Measurements from ENCODE around the gene SLC26A11.

Gene SLC26A11

GRCh38 chr17:80181431-80181830, 38.8 kb upstream of the SLC26A11 start:
- TF ChIP-seq CTCF (IDR thresholded peaks at IDR 0.05): no peak
- no peak for TF ChIP-seq ZFX (IDR thresholded peaks at IDR 0.05; ENCODE audit: borderline replicate concordance)
- no peak overlapping the region for H3K27ac ChIP-seq

- no peak overlapping the region for H3K27ac ChIP-seq
- TF ChIP-seq ZFX (IDR thresholded peaks at IDR 0.05; ENCODE audit: borderline replicate concordance): no peak
- no peak for TF ChIP-seq CTCF (IDR thresholded peaks at IDR 0.05)
Observed at GRCh38 chr17:80182118-80182844, 37.9 kb upstream of the SLC26A11 start.

GRCh38 chr17:80182845-80183223, 37.4 kb upstream of the SLC26A11 start:
- TF ChIP-seq CTCF (IDR thresholded peaks at IDR 0.05) (no peak), ZFX (IDR thresholded peaks at IDR 0.05; ENCODE audit: borderline replicate concordance) (no peak)
- H3K27ac ChIP-seq: no peak overlapping the region

GRCh38 chr17:80183581-80184422, 36.4 kb upstream of the SLC26A11 start:
- TF ChIP-seq ZFX (IDR thresholded peaks at IDR 0.05; ENCODE audit: borderline replicate concordance): no peak
- no peak for TF ChIP-seq CTCF (IDR thresholded peaks at IDR 0.05)
- H3K27ac ChIP-seq: no peak overlapping the region

GRCh38 chr17:80184423-80184714, 35.9 kb upstream of the SLC26A11 start:
- TF ChIP-seq ZFX (IDR thresholded peaks at IDR 0.05; ENCODE audit: borderline replicate concordance) (no peak), CTCF (IDR thresholded peaks at IDR 0.05) (no peak)
- no peak overlapping the region for H3K27ac ChIP-seq

- H3K27ac ChIP-seq: no peak overlapping the region
- no peak for TF ChIP-seq CTCF (IDR thresholded peaks at IDR 0.05)
- TF ChIP-seq ZFX (IDR thresholded peaks at IDR 0.05; ENCODE audit: borderline replicate concordance): no peak
Observed at GRCh38 chr17:80185968-80186367, 34.3 kb upstream of the SLC26A11 start.

GRCh38 chr17:80187090-80187489, 33.1 kb upstream of the SLC26A11 start:
- TF ChIP-seq CTCF (IDR thresholded peaks at IDR 0.05) (no peak), ZFX (IDR thresholded peaks at IDR 0.05; ENCODE audit: borderline replicate concordance) (no peak)
- no peak overlapping the region for H3K27ac ChIP-seq

Measured in 22Rv1 (cell line).